Daoy (cell line): ENCODE measurements around the gene CNTN4. TPM values are rescaled to one million over a fixed set of nuclear protein-coding genes. Genes with fewer than 3 reads are reported as not detected.
"Not testable (repeated sequence)": the region's sequence is repeated elsewhere in the genome, so short reads cannot be mapped to it uniquely, and the experiment has no call there.

Experiments
- DNase-seq: peaks from one replicate; pipeline ENCODE4 v3.0.0-alpha.2; 2015; ENCODE audit warnings: low read depth
- total RNA-seq: library from RNA; depleted of rRNA; stranded (reverse); fragments of >200 nt; shearing (Covaris generic); gene quantifications from 2 replicates; pipeline ENCODE4 v1.2.3, GENCODE V29; 2014; rRNA removed

The CNTN4 gene
- 0.06 and 0.42 TPM in 2 replicates for total RNA-seq

DNA sequence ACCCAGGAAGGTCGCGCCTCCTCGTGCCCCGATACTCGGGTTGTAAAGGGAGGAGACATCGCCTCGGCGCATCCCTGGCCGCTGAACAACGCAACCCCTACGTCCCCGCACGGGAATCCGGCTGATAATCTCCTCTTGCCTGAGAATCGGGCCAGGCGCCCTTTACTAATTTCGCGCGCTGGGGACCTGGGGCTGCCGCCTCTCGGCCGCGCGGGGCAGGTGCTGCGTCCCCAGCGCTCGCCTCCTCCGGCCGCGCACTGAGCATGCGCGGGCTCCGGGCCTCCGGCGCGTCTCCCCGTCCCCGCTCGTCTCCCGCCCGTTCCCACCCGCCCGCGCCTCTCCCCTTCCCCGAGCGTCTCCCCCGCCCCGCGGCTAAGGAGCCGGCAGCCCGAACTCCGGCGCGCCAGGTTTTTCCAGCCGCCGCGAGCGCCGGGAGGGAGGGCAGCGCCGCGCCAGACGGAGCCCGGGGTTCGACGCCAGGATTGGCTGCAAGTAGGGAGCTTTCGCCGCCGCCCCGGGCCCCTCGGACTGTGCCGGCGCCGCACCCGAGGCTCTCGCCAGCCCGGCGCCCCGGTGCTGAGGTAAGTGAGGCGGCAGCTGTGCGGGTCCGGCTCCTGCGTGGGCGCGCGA lies at the start of gene CNTN4:
Gene CNTN4 (plus strand): TSS at position 469 of the 630 bp plus-strand sequence.
- DNase-seq = peak; percentile 2

DNA sequence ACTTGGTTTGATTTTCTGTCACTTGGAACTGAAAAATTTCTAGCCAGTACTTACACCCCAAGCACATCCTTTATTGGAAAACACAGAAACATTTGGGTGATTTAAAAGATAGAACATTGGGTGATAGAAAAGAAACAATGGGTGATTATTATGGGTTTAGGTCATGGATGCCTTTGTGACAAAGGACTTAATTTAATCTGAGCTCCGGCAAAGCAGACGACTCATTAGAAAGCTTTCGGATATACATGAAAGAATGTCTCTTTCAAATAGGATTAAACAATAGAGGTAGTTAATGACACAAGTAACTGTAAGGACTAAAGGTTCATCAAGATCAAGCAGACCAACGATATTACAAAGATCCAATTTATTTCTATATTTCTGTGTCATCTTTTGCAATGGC lies 37.3 kb upstream of the CNTN4 start:
- no peak for DNase-seq

DNA sequence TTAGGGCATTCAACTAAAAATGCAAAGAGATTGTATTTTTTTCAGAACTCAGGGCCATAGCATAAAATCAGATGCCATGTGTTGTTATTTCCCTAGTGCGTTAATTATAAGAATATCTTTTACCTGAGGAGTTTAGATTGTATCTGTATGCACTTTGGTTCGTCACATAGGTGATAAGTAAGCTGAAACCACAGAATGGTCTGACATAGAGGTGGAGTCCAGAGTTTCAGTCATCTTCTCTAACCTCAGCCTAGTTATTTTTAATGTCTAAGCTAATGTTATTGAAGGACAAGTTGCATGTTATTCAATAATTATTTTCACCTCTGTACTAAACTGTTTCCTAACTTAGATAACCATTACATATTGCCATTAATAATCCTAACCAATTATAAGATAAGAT lies 27.1 kb upstream of the CNTN4 start:
- no peak for DNase-seq

DNA sequence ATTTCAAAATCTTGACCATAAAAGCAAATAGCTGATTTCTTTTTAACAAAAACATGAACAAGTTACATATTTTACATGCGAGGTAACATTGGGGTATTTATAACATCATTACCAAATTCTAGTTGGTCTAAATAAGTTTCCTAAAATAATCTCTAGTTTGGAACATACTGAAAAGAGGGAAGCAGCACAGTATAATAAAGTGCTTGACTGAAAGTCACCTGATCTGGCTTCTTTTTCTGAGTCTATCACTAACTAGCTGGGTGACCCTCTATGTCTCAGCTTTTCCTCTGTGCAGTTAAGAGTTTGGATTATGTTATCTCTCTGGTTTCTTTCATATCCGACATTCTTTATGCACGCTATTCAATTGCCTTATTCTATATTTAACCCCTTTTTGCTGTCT lies 19.8 kb upstream of the CNTN4 start:
- no peak for DNase-seq

DNA sequence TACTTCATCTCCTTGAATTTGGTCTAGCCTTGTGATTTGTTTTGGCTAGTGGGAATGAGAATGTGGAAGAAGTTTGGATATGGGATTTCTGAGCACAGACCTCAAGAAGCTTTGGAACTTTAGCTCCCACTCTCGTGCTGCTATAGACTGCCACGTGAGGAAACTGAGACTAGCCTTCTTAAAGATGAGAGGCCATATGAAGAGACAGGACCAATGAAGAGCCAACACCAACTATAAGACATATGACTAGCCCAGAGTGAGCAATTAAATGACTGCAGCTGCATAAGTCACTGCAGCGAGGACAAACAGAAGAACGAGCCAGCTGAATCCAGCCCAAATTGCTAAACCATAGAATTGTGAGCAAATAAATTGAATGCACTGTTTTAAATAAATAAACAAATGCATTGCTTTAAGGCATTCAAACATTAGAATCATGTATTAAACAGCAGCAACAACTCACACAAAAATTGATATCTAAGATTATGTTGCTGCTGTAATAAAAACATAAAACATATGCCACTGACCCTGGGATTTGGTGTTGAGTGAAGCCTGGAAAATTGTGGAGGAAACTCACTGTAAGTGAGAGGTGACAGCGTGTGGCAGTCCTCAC lies 15.7 kb upstream of the CNTN4 start:
- no peak for DNase-seq

DNA sequence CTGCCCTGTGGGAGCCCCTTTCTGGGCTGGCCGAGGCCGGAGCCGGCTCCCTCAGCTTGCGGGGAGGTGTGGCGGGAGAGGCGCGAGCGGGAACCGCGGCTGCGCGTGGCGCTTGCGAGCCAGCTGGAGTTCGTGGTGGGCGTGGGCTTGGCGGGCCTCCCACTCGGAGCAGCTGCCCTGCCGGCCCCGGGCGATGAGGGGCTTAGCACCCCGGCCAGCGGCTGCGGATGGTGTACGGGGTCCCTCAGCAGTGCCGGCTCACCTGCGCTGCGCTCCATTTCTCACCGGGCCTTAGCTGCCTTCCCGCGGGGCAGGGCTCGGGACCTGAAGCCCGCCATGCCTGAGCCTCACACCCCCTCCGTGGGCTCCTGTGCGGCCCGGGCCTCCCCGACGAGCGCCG lies 15.1 kb upstream of the CNTN4 start:
- not testable (repeated sequence) for DNase-seq

DNA sequence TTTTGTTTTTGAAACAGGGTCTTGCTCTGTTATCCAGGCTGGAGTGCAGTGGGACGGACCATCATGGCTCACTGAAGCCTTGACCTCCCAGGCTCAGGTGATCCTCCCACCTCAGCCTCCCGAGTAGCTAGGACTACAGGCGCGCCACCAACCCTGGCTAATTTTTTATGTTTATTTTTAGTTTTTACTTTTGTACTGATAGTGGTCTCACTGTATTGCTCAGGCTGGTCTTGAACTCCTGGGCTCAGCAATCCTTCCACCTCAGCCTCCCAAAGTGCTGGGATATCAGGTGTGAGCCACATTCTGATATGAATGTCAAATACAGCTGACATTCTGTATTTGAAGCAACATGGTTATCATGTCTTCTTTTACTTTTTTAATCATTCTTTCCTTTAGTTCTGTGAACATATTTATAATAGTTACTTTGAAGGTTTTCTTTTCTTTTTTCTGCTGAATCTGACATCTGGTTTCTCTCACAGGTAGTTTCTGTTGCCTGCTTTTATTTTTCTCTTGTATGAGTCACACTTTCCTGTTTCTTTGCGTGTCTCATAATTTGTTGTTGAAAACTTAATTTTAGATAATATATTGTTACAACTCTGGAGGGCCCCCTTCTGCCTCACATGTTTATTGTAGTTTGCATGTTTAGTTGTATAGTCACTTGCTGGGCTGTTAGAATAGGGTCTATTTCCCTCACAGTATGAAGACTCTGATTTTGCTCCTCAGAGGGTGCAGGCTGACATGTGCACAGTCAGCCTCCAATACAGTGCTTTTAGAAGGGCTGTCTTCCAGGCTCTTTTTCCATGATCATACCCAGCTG lies 8.4 kb upstream of the CNTN4 start:
- DNase-seq = no peak

DNA sequence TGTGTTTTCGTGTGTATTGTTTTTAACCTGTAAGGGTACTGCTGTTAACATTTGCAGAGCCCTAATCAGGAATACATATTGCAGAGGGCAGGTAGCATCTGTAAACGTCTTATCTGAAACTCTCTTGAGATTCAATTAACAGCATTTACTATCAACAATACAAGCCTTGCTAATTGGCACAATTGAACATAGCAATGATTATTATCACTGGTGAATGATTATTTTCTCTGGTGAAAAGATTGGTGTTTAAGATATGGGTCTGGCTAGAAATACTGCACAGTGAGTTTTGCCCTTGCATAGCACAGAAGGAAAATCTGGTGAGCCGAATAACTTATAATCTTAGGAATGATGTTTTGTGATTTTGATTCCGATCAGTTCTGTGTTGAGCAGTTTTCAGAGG lies 5.9 kb upstream of the CNTN4 start:
- no peak for DNase-seq

DNA sequence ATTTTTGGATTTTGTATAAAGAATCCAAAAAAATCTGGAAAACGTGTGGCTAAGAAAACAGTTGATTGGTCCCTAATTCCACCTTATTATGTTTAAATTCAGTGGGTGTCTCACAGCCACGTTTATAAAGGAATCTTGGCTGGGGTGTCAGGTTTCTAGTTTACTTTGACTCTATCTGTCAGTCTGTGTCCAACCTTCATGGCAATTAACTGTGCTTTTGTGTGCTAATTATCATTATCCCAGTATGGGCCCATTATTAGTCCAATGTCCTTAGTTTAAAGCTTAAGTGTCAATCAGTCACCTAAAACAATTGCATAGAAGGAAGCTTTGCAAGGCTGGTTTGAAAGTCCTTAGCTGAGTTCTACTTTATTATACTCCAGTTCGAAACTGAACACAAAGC lies 3.7 kb upstream of the CNTN4 start:
- no peak for DNase-seq

DNA sequence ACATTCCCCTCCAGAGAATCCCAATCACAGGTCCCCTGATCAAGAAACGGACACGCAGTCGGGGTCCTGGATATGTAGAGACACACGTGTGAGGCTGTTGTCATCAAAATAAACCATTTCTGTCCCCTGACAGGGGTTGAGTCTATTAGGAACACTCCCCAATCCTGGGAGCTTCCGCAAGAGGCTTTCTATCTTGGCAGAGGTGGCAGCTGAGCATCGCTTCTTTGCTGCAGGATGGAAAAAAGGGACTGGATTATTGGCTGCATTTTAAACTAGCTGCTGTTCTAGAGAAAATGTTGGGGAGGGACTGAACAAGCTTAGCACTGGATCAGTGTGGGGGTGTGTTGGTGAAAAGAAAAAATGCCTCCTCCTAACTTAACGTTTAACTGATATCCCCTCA lies 2.5 kb upstream of the CNTN4 start:
- DNase-seq = no peak

DNA sequence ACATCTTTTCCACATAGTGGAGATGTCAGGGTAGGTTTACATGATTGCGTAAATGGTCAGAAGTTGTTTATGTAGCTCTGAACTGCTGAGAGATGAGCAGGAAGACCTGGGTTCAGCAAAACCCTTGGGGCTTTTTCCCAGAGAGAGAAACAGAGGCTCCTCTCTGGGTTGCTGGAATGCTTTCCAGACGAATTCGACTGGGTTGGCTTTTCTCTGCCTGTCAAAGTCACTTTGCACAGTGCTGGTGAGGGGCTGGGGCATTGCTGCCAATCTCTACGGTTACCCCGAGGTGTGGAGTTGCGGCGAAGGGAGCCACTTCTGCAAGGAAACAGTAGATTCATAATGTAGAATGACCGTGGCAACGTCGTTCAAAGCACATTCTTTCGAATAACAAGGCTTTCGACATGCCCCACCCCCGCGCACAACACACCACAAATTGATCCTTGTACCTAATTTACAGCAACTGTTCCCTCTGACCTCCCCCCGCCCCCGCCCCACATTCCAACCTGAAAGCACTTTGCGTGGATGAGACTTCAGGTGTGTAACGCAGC lies 950 bp upstream of the CNTN4 start:
- no peak for DNase-seq

DNA sequence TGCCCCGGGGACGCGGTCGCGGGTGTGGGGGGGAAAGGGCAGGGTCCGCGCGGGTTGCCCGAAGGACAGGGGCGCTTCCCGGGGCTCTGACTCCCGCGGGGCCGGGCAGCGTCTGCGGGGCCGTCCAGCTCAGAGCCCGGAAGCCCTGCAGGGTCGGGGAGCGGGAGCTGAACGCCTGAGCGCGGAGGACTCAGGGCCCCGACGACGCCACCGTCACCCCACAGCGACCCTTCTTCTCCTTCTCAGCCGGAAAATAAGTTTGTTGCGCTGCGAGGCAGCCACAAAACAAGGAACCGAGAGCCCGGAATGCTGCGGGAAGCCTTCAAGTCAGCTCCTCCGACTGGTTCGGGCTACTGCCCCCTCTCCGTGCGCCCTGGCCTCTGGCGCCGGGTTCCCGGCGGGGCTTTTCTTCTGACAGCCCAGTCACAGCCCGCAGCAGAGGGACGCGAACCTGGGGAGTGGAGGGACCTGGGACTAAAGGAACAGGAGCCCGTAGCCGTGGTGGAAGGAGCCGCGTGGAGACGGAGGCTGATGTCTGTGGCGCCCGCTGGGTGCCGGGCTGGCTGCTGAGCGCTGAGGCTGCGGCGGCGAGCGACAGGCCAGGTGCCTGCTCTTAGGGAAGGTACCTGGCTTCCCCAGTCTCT lies 484 bp downstream of the CNTN4 start:
- no peak for DNase-seq

DNA sequence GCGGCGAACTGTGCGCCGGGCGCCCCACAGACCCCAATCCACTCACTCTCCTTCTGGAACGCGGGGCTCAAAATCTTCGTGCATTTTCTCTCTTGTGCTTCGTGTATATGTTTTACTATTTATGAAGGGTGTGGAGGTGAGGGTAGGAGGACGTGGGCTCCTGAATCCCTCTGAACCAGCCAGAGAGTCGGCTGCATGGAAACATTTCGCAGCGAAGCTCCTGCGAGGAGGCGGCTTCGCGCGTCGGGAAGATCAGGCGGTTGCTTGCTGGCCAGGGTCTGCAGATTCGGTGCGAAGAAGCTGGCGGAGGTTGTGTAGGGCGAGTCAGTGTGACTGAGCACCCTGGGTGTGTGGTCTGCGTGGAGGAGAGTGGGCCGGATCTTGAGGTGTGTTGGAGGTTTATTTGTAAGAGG lies 1.1 kb downstream of the CNTN4 start:
- no peak for DNase-seq

DNA sequence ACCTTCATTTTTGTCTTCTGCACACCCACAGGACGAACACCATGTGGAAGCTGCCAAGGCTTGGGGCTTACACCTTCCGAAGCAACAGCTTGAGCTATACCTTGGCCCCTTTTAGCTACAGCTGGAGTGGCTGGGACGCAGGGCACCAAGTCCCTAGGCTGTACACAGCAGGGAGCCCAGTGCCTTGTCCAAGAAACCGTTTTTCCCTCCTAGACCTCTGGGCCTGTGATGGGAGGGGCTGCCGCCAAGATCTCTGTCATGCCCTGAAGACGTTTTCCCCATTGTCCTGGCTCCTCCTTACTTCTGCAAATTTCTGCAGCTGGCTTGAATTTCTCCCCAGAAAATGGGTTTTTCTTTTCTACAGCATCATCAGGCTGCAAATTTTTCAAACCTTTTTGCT lies 7.8 kb downstream of the CNTN4 start:
- no peak for DNase-seq

DNA sequence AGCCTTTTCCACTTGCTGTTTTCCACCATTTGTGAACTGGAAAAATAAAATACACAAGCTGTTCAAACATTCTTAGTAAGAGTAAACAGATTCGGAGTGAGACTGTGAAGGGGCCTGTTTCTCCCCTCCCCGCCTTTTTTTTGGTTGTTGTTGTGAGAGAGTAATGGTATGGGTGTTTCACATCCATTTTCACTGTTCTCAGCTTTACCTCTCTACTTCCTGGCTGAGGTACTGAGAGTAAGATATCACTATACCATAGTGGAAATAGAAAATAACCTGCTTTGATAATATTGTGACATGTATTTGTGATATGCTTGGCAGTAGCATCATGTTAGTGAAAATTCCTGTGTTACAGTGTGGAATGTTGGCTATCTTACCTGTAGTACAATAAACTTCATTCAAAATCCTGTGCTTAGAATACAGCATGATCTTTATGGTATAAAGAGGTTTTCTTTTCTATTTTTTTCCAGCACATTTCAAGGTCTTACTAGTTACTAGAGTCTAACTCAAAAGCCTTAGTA lies 12.0 kb downstream of the CNTN4 start:
- no peak for DNase-seq

DNA sequence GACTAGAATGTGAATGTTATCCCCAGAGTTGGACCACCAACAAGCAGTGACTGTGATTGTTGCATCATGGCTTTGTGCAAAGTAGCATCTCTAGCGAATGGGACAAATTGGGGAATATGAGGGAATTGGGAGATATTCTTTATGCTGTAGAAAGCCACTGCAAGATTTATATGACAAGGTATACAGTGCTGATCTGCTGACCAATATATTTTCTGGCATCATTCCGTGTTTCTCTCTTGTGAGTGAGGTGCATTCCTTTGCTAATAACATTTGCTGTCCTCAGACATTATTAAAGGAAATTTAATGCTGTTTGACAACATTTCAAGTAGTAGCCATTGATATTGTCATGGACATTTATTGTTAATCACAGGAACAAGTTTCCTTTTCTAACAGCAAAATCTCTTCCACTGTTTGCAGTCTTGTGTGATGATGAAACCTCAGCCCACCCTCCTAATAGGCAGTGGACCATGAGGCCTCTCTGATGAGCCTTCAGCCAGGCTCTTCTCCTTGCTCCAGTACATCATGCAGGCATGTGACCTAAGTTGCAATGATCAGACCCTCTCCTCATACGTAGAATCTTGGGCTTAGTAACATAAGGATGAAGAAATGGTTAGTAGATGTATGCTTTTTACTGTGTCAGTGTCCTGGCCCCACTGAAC lies 16.1 kb downstream of the CNTN4 start:
- no peak for DNase-seq

DNA sequence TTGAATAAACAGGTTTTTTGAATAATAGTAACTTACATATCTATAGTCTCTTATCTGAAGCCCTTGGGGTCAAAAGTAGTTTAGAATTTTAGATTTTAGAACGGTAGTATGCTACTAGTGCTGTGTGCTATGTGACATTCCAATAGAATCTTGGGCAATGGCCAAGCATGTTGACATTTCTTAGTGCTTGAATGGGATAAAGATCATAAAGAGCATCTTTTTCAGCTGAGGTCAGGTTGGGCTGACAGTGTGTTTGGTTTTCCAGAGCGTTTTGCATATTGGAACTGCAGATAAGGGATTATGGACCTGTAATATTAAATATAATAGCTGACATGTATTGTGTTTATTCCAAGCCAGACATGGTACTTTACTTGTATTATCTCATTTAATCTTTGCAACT lies 32.1 kb downstream of the CNTN4 start:
- DNase-seq = no peak

DNA sequence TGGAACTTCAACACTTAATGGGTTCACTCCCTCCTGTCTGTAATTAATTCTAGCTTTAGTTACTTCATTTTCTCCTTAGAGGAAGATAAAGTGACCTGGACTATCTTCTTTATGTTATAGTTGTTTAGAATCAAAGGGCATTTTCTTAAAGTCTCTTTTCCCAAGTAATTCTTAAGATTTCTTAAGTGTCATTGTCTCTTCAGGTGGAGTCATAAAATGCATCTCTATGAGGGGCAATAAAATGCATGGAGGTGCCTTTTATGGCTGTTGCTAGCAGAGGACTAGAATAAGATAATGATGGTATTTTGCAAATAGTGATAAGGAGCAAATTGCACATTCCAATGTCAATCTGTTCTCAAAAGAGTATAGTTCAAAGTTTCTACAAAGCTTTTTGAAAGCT lies 34.5 kb downstream of the CNTN4 start:
- DNase-seq = no peak

DNA sequence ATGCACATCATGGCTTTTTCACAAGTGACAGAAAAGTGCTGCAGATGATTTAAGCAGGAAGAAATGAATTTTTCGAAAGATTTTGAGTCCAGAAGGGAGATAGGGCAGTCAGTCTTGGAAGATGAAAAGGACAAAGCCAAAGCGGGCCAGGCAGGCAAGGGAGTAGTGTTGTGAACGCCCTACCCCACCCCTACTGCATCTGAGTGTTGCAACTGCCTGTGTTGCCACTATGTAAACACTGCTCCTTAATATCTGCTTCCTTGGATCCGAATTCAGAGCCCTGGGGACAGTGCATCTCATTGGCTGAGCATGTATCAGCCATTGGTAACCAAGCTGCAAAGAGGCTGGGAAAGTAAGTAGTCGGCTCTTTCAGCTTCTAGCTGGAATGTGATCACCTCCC lies 39.0 kb downstream of the CNTN4 start:
- no peak for DNase-seq

DNA sequence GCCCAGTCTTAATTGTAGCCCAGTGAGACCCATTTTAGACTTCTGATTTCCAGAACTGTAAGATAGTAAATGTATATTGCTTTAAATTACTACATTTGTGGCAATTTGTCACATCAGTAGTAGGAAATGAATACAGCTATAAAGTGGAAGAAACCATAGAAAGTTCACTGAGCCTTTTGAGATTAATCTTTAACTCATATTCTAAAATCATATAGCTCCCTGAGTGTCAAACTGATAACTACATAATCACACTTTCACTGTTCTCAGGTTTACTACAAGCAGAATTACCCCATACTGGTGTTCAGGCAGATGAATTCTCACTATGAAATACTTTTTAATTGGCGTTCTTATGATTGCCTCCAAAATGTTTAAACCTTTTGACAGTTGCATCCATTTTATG lies 42.8 kb downstream of the CNTN4 start:
- DNase-seq = no peak

DNA sequence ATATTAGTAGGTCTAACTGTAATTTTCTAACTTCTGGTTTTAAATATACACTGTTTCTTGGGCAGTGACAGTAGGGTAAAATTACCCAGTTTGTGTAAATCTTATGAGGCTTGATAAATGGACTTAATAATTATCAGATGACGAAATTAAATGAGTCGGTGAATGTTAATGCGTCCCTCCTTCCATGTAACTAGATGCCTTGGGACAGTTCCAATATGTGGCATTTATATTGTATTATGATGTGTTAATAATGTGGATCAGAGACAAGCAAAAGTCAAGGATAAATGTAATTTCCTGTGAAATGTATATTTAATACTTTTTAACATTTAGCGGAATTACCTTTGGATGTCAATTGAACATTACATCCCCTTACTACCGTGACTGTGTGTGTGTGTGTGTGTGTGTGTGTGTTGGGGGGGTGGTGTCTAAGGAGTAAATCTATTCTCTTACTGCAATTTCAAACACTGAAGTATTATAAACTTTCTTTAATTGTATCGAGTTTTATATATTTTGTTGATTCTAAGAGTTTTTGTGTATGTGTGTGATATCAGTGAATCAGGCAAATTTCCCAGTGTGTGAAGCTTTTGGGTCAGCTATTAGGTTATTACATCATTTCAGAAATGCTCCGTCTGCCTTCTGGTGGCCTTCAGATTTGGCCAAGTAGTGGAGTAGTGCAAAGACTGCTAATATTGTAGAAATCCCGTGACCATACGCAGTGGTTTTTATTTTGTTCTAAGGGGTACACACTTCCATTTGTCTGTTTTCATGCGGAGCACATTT lies 50.1 kb downstream of the CNTN4 start:
- no peak for DNase-seq
